NCI-H1105 (cell line): Measurements from ENCODE around the gene NFKBIZ.
"Not testable (repeated sequence)": the region's sequence is repeated elsewhere in the genome, so short reads cannot be mapped to it uniquely, and the experiment has no call there.

Experiments used
- DNase-seq: peaks from one replicate; lab custom pipeline; 2025; lab: John Stamatoyannopoulos, UW

Gene NFKBIZ

GRCh38 chr3:101873619-101874018 is 24.3 kb downstream of the NFKBIZ start:
- no peak for DNase-seq

GRCh38 chr3:101876142-101876541 is 26.8 kb downstream of the NFKBIZ start:
- DNase-seq = no peak

- DNase-seq = no peak
These were observed 29.3 kb downstream of the NFKBIZ start for GRCh38 chr3:101878589-101878988.

GRCh38 chr3:101879102-101879501 is 29.8 kb downstream of the NFKBIZ start:
- no peak for DNase-seq

GRCh38 chr3:101879623-101880284 is 30.4 kb downstream of the NFKBIZ start:
- no peak for DNase-seq

- no peak for DNase-seq
These were observed 35.5 kb downstream of the NFKBIZ start for GRCh38 chr3:101884776-101885175.

- not testable (repeated sequence) for DNase-seq
These were observed 36.3 kb downstream of the NFKBIZ start for GRCh38 chr3:101885584-101885983.

- DNase-seq = no peak
These were observed 37.3 kb downstream of the NFKBIZ start for GRCh38 chr3:101886626-101887025.

- DNase-seq = no peak
These were observed 39.3 kb downstream of the NFKBIZ start for GRCh38 chr3:101888653-101889052.

GRCh38 chr3:101890716-101891115 is 41.4 kb downstream of the NFKBIZ start:
- DNase-seq = no peak

GRCh38 chr3:101892648-101893047 is 43.3 kb downstream of the NFKBIZ start:
- DNase-seq = no peak

- DNase-seq = no peak
These were observed 46.9 kb downstream of the NFKBIZ start for GRCh38 chr3:101896083-101896757.

GRCh38 chr3:101897013-101897412 is 47.7 kb downstream of the NFKBIZ start:
- DNase-seq = no peak

- DNase-seq = no peak
These were observed 48.7 kb downstream of the NFKBIZ start for GRCh38 chr3:101898039-101898438.

- no peak for DNase-seq
These were observed 49.4 kb downstream of the NFKBIZ start for GRCh38 chr3:101898752-101899169.

GRCh38 chr3:101900316-101900715 is 51.0 kb downstream of the NFKBIZ start:
- no peak for DNase-seq

GRCh38 chr3:101900736-101901135 is 51.4 kb downstream of the NFKBIZ start:
- DNase-seq = no peak

- no peak for DNase-seq
These were observed 52.7 kb downstream of the NFKBIZ start for GRCh38 chr3:101902041-101902440.

- DNase-seq = no peak
These were observed 54.1 kb downstream of the NFKBIZ start for GRCh38 chr3:101903451-101903871.

GRCh38 chr3:101905573-101905972 is 56.3 kb downstream of the NFKBIZ start:
- not testable (repeated sequence) for DNase-seq
